ENCODE results near the gene TRIP13. TPM values are rescaled to one million over a fixed set of nuclear protein-coding genes. Genes with fewer than 3 reads are reported as not detected.
A peak's percentile ranks its signal among the peaks of the same experiment; 100 is the strongest.

The TRIP13 gene
- total and polyA plus RNA-seq, 7 donors, result 0.39 to 2.9 (median 0.81) TPM

- Histone ChIP-seq H3K4me3 (no peak overlapping the region), H3K27me3 (ENCODE audit: insufficient read depth in 3 of 3, low read length in 2 of 3) (no peaks in the 10 kb centered on the region), H3K4me1 (peaks cover 11% of the 10 kb centered on the region), H3K36me3 (ENCODE audit: insufficient read depth in 1 of 2, low read depth in 1 of 2) (peaks cover 16 to 82% of the 10 kb centered on the region in 2 donors), H3K9me3 (no peaks in the 10 kb centered on the region), H3K27ac (no peak overlapping the region)
- no peak for DNase-seq
- ATAC-seq, result no peak
- WGBS, 3 donors, result 92 to 96% (median 93%) methylated on average over 11 of the region's 11 CpGs
- no peak for TF ChIP-seq CTCF (IDR thresholded peaks at IDR 0.05)
- intact Hi-C loops (cut with DNase I), result no loop called here
Measured at GRCh38 chr5:888638-889035, 4.0 kb upstream of the TRIP13 start.

- 83 to 94% (median 91%) methylated on average over 15 of the region's 15 CpGs for WGBS, 3 donors
- intact Hi-C loops (cut with DNase I), result no loop called here
- no peak for DNase-seq
Measured at GRCh38 chr5:889075-889710, 3.5 kb upstream of the TRIP13 start.

GRCh38 chr5:891117-891836 is 1.4 kb upstream of the TRIP13 start:
- no peak for ATAC-seq
- Histone ChIP-seq H3K27ac (peak overlapping the region; percentile 96), H3K36me3 (ENCODE audit: insufficient read depth in 1 of 2, low read depth in 1 of 2) (peaks cover 12 to 56% of the 10 kb centered on the region in 2 donors)

More at GRCh38 chr5:889075-889710, 3.5 kb upstream of the TRIP13 start:
- Histone ChIP-seq H3K27me3 (ENCODE audit: insufficient read depth in 3 of 3, low read length in 2 of 3) (no peaks in the 10 kb centered on the region), H3K27ac (no peak overlapping the region), H3K4me3 (no peak overlapping the region), H3K36me3 (ENCODE audit: insufficient read depth in 1 of 2, low read depth in 1 of 2) (peaks cover 16 to 77% of the 10 kb centered on the region in 2 donors), H3K9me3 (no peaks in the 10 kb centered on the region), H3K4me1 (peaks cover 11% of the 10 kb centered on the region)
- no peak for TF ChIP-seq CTCF (IDR thresholded peaks at IDR 0.05)
- ATAC-seq, result no peak

GRCh38 chr5:891837-892393 is 769 bp upstream of the TRIP13 start:
- DNase-seq, result no peak
- intact Hi-C loops (cut with DNase I), result loop anchor here in 1 of 2 donors (10.0 kb wide), 1 partner anchor 427 kb away; no protein-coding TSS in a partner anchor
- 12 to 14% (median 13%) methylated on average over 24 to 25 of the region's 25 CpGs for whole genome bisulfite sequencing, 3 donors

More at GRCh38 chr5:891117-891836, 1.4 kb upstream of the TRIP13 start:
- Histone ChIP-seq H3K9me3 (no peaks in the 10 kb centered on the region), H3K4me3 (peak overlapping the region; percentile 87), H3K4me1 (peaks cover 11% of the 10 kb centered on the region), H3K27me3 (ENCODE audit: insufficient read depth in 3 of 3, low read length in 2 of 3) (no peaks in the 10 kb centered on the region)
- 77 to 82% (median 80%) methylated on average over 30 to 34 of the region's 34 CpGs for whole genome bisulfite sequencing, 3 donors
- DNase-seq, result no peak
- intact Hi-C loops (cut with DNase I), result loop anchor here in 1 of 2 donors (10.0 kb wide), 1 partner anchor 426 kb away; no protein-coding TSS in a partner anchor
- TF ChIP-seq CTCF (IDR thresholded peaks at IDR 0.05), result no peak

More at GRCh38 chr5:891837-892393, 769 bp upstream of the TRIP13 start:
- Histone ChIP-seq H3K27me3 (ENCODE audit: insufficient read depth in 3 of 3, low read length in 2 of 3) (no peaks in the 10 kb centered on the region), H3K36me3 (ENCODE audit: insufficient read depth in 1 of 2, low read depth in 1 of 2) (peaks cover 12 to 49% of the 10 kb centered on the region in 2 donors), H3K9me3 (no peaks in the 10 kb centered on the region), H3K4me1 (peaks cover 11% of the 10 kb centered on the region), H3K27ac (peak overlapping the region; percentile 96), H3K4me3 (peak overlapping the region; percentile 87)
- ATAC-seq, result peak; percentile 29 to 66 (median 41)
- no peak for TF ChIP-seq CTCF (IDR thresholded peaks at IDR 0.05)

Measured in psoas muscle (tissue), 8 donors.